H9 (cell line): Measurements from ENCODE around the gene TCTA. TPM values are rescaled to one million over a fixed set of nuclear protein-coding genes. Genes with fewer than 3 reads are reported as not detected.

Source experiments
- DNase-seq: peaks from one replicate; pipeline ENCODE4 v3.0.0-alpha.2; 2017
- H2AFZ ChIP-seq: one replicate; pipeline ENCODE4 v1.6.1; 2013; ENCODE audit warnings: mild to moderate bottlenecking, low read length, control low read depth, moderate library complexity
- H2AK5ac ChIP-seq: 2 replicates; pipeline ENCODE4 v1.6.1; 2013; ENCODE audit warnings: low read length, control low read depth, mixed read lengths; ENCODE audit not compliant: insufficient read length
- H2BK120ac ChIP-seq: one replicate; pipeline ENCODE4 v1.6.1; 2013; ENCODE audit warnings: low read depth, mild to moderate bottlenecking, low read length, control low read depth, inconsistent platforms; ENCODE audit not compliant: poor library complexity, severe bottlenecking
- H2BK12ac ChIP-seq: 2 replicates; pipeline ENCODE4 v1.6.1; 2013; ENCODE audit warnings: low read length, control low read depth, mixed read lengths, low read depth; ENCODE audit not compliant: insufficient read length
- H2BK15ac ChIP-seq: 2 replicates; pipeline ENCODE4 v1.6.1; 2013; ENCODE audit warnings: low read depth, low read length, control low read depth
- H2BK20ac ChIP-seq: one replicate; pipeline ENCODE4 v1.6.1; 2013; ENCODE audit warnings: low read depth, mild to moderate bottlenecking, low read length, control low read depth, inconsistent platforms; ENCODE audit not compliant: poor library complexity, severe bottlenecking
- H2BK5ac ChIP-seq: 2 replicates; pipeline ENCODE4 v1.6.1; 2013; ENCODE audit warnings: low read length, control low read depth, mixed read lengths; ENCODE audit not compliant: insufficient read length
- H3K14ac ChIP-seq: 2 replicates; pipeline ENCODE4 v1.6.1; 2013; ENCODE audit warnings: low read length, control low read depth; ENCODE audit not compliant: insufficient read depth
- H3K18ac ChIP-seq: 2 replicates; pipeline ENCODE4 v1.6.1; 2013; ENCODE audit warnings: low read depth, mild to moderate bottlenecking, mixed read lengths, low read length, control low read depth; ENCODE audit not compliant: insufficient read length
- H3K23ac ChIP-seq: 2 replicates; pipeline ENCODE4 v1.6.1; 2013; ENCODE audit warnings: low read length, control low read depth, mixed read lengths, low read depth; ENCODE audit not compliant: insufficient read length
- H3K23me2 ChIP-seq: 2 replicates; pipeline ENCODE4 v1.6.1; 2013; ENCODE audit warnings: low read depth, mild to moderate bottlenecking, mixed read lengths, low read length, control low read depth; ENCODE audit not compliant: insufficient read length, poor library complexity, severe bottlenecking
- H3K27ac ChIP-seq: 2 replicates; pipeline ENCODE4 v1.5.1; 2013; ENCODE audit warnings: low read length, control low read depth, mixed read lengths, low read depth; ENCODE audit not compliant: insufficient read length
- H3K27me3 ChIP-seq: 2 replicates; pipeline ENCODE4 v1.6.1; 2013; ENCODE audit warnings: low read length, control low read depth, inconsistent platforms; ENCODE audit not compliant: insufficient read depth
- H3K4ac ChIP-seq: 2 replicates; pipeline ENCODE4 v1.6.1; 2013; ENCODE audit warnings: low read depth, mild to moderate bottlenecking, control low read depth, inconsistent platforms, low read length, moderate library complexity
- H3K4me1 ChIP-seq: 2 replicates; pipeline ENCODE4 v1.6.1; 2013; ENCODE audit warnings: low read length, control low read depth, inconsistent platforms; ENCODE audit not compliant: insufficient read depth
- H3K4me2 ChIP-seq: 2 replicates; pipeline ENCODE4 v1.6.1; 2013; ENCODE audit warnings: low read length, control low read depth, mixed read lengths; ENCODE audit not compliant: insufficient read length, insufficient read depth
- H3K56ac ChIP-seq: 2 replicates; pipeline ENCODE4 v1.6.1; 2013; ENCODE audit warnings: low read depth, mild to moderate bottlenecking, mixed read lengths, low read length, control low read depth; ENCODE audit not compliant: insufficient read length
- H3K79me1 ChIP-seq: 2 replicates; pipeline ENCODE4 v1.6.1; 2013; ENCODE audit warnings: low read depth, mild to moderate bottlenecking, moderate library complexity, low read length, control low read depth, inconsistent platforms; ENCODE audit not compliant: insufficient read depth, poor library complexity, severe bottlenecking
- H3K79me2 ChIP-seq: 2 replicates; pipeline ENCODE4 v1.6.1; 2013; ENCODE audit warnings: low read length, control low read depth, inconsistent platforms; ENCODE audit not compliant: insufficient read depth
- H3K9ac ChIP-seq: 2 replicates; pipeline ENCODE4 v1.6.1; 2013; ENCODE audit warnings: low read length, control low read depth, mixed read lengths; ENCODE audit not compliant: insufficient read length; ENCODE audit errors: extremely low read depth
- H3K9me3 ChIP-seq: one replicate; pipeline ENCODE4 v1.6.1; 2013; ENCODE audit warnings: low read depth, low read length, inconsistent platforms; ENCODE audit not compliant: control insufficient read depth
- H3T11ph ChIP-seq: one replicate; pipeline ENCODE4 v1.6.1; 2013; ENCODE audit warnings: mild to moderate bottlenecking, low read length, control low read depth, inconsistent platforms
- H4K20me1 ChIP-seq: one replicate; pipeline ENCODE4 v1.6.1; 2013; ENCODE audit not compliant: control insufficient read depth, insufficient read length, insufficient read depth
- H4K5ac ChIP-seq: 2 replicates; pipeline ENCODE4 v1.6.1; 2013; ENCODE audit warnings: low read depth, mild to moderate bottlenecking, mixed read lengths, low read length, control low read depth; ENCODE audit not compliant: insufficient read length
- H4K8ac ChIP-seq: replicated peaks from 2 replicates; pipeline ENCODE4 v1.6.1; 2013; ENCODE audit warnings: low read length, control low read depth, mixed read lengths, low read depth; ENCODE audit not compliant: insufficient read length
- H4K91ac ChIP-seq: 2 replicates; pipeline ENCODE4 v1.6.1; 2013; ENCODE audit warnings: low read depth, mild to moderate bottlenecking, moderate library complexity, mixed read lengths, low read length, control low read depth; ENCODE audit not compliant: insufficient read length
- H3K27ac Mint-ChIP-seq, 3 experiments: 2 replicates in 2 of 3; 3 replicates in 1 of 3; pipeline ENCODE4 v1.8.0; 2020 to 2021; ENCODE audit warnings: mixed read lengths in 3 of 3, mild to moderate bottlenecking in 1 of 3, moderate library complexity in 1 of 3
- H3K27me3 Mint-ChIP-seq: 2 replicates; pipeline ENCODE4 v1.8.0; 2021; ENCODE audit warnings: low read depth, mild to moderate bottlenecking, moderate library complexity, mixed read lengths
- H3K36me3 Mint-ChIP-seq, 3 experiments: 2 replicates in 2 of 3; 3 replicates in 1 of 3; pipeline ENCODE4 v1.8.0; 2020 to 2021; ENCODE audit warnings: low read depth in 3 of 3, mixed read lengths in 3 of 3; ENCODE audit not compliant: insufficient read depth in 1 of 3
- H3K4me1 Mint-ChIP-seq, 2 experiments: 2 replicates each; pipeline ENCODE4 v1.8.0; 2020; ENCODE audit warnings: mixed read lengths in 2 of 2
- H3K4me3 Mint-ChIP-seq, 2 experiments: 2 replicates in 1 of 2; 3 replicates in 1 of 2; pipeline ENCODE4 v1.8.0; 2020 to 2021; ENCODE audit warnings: mild to moderate bottlenecking in 2 of 2, mixed read lengths in 2 of 2, moderate library complexity in 1 of 2
- H3K9me3 Mint-ChIP-seq, 2 experiments: 2 replicates in 1 of 2; 3 replicates in 1 of 2; pipeline ENCODE4 v1.8.0; 2020; ENCODE audit warnings: mild to moderate bottlenecking in 2 of 2, mixed read lengths in 2 of 2, moderate library complexity in 1 of 2
- WGBS: extraction: QIAGEN DNeasy Blood & Tissue Kit; methylation state at CpG from one replicate; pipeline ENCODE4 v1.1.7; 2013; ENCODE audit warnings: missing lambda C conversion rate, low lambda C conversion rate, mixed read lengths; ENCODE audit not compliant: insufficient read length; ENCODE audit errors: extremely low coverage; 5-methylcytosine and 5-hydroxymethylcytosine counted together
- long read RNA-seq: library from polyadenylated mRNA; unstranded; transcript quantifications from one replicate; pipeline ENCODE4 v2.0.0, GENCODE V29; 2020
- total RNA-seq: library from RNA; stranded (reverse); gene quantifications from 2 replicates; pipeline ENCODE4 v1.2.1, GENCODE V29; 2021
- TF ChIP-seq, protein P1 (sequence below): fragments of 200-600 bp; sonication (generic); conservative IDR thresholded peaks from 3 replicates; pipeline ENCODE4 v1.8.0; 2021; ENCODE audit warnings: antibody characterized with exemption, mild to moderate bottlenecking

Gene TCTA, protein sequence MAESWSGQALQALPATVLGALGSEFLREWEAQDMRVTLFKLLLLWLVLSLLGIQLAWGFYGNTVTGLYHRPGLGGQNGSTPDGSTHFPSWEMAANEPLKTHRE
- total RNA-seq = 11.2 and 12.2 TPM in 2 replicates
- long read RNA-seq, transcript TCTA-201 (3 exons, 2,146 nt) = major isoform, 32 of 35 reads
- long read RNA-seq, partial matches to known transcripts = 0 of 35 reads
- long read RNA-seq, other reads (novel, unspliced or antisense) = 3 of 35 reads

DNA sequence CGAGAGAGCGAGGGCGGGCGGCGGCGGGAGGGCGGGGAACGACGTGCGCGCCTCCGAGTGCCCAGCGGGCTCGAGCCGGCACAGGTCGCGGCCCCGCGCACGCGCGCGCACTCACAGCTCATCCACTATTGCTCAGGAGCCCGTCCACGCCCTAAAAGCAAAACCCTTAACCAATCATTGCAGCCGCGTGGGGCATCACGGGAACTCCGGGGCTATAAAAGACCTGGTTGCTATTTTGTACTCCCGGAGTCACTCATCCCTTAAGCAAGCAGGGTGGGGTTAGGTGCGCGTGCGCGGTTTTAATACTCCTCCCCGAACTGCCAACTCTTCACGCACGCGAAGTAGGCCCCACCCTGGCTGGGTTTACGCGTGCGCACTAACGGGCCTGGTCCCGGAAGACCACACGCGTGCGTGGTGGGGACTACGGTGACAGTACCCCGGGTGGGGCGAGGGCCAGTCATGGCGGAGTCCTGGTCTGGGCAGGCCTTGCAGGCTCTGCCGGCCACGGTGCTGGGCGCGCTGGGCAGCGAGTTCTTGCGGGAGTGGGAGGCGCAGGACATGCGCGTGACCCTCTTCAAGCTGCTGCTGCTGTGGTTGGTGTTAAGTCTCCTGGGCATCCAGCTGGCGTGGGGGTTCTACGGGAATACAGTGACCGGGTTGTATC is at the start of gene TCTA, which contains the start of gene RHOA:
TSS of gene TCTA (plus strand) at position 456 of the 664 bp plus-strand sequence. CDS start at position 460, 4 bp downstream.
TSS of gene RHOA (minus strand) at position 9 of the 664 bp plus-strand sequence. CDS start 36,387 bp downstream, outside the sequence.
- H2BK120ac ChIP-seq = no peak within 1 kb of the TSS
- no peak within 1 kb of the TSS for H2BK20ac ChIP-seq
- H3K79me2 ChIP-seq = peaks cover 37% of the 10 kb centered on the region; the same call in 1 of the 2 replicates

More for the DNA sequence above, at the start of gene TCTA, which contains the start of gene RHOA:
- H3K36me3 Mint-ChIP-seq = peaks cover 4 to 25% (median 14%) of the 10 kb centered on the region in 3 experiments; a peak in 5 of 7 replicates
- Histone ChIP-seq H3K18ac (peak within 1 kb of the TSS; percentile 94), H2AK5ac (no peak within 1 kb of the TSS), H2AFZ (no peak within 1 kb of the TSS), H3K14ac (peak within 1 kb of the TSS; percentile 98), H2BK12ac (no peak within 1 kb of the TSS), H2BK5ac (no peak within 1 kb of the TSS), H3K4me2 (peak within 1 kb of the TSS; percentile 84), H3K9me3 (no peaks in the 10 kb centered on the region), H3K27me3 (no peaks in the 10 kb centered on the region), H4K8ac (no peak within 1 kb of the TSS), H3K79me1 (no peaks in the 10 kb centered on the region), H3K56ac (no peak within 1 kb of the TSS), H2BK15ac (no peak within 1 kb of the TSS), H3K4me1 (no peaks in the 10 kb centered on the region), H3K9ac (peak within 1 kb of the TSS; percentile 95), H3K23me2 (peaks cover 4% of the 10 kb centered on the region), H3K23ac (no peak within 1 kb of the TSS), H3T11ph (no peak within 1 kb of the TSS), H3K27ac (no peak within 1 kb of the TSS), H3K4ac (no peak within 1 kb of the TSS), H4K5ac (no peak within 1 kb of the TSS), H4K91ac (no peak within 1 kb of the TSS), H4K20me1 (no peaks in the 10 kb centered on the region)
- peaks cover 27 to 36% of the 10 kb centered on the region in 2 experiments for H3K4me1 Mint-ChIP-seq
- DNase-seq = peak; percentile 98
- H3K27ac Mint-ChIP-seq = peak within 1 kb of the TSS; percentile 97
- no peaks in the 10 kb centered on the region for H3K27me3 Mint-ChIP-seq
- WGBS = no CpG with 5 or more reads among the region's 62 CpGs
- H3K4me3 Mint-ChIP-seq = peak within 1 kb of the TSS; percentile 93 to 94
- TF ChIP-seq, protein P1, sequence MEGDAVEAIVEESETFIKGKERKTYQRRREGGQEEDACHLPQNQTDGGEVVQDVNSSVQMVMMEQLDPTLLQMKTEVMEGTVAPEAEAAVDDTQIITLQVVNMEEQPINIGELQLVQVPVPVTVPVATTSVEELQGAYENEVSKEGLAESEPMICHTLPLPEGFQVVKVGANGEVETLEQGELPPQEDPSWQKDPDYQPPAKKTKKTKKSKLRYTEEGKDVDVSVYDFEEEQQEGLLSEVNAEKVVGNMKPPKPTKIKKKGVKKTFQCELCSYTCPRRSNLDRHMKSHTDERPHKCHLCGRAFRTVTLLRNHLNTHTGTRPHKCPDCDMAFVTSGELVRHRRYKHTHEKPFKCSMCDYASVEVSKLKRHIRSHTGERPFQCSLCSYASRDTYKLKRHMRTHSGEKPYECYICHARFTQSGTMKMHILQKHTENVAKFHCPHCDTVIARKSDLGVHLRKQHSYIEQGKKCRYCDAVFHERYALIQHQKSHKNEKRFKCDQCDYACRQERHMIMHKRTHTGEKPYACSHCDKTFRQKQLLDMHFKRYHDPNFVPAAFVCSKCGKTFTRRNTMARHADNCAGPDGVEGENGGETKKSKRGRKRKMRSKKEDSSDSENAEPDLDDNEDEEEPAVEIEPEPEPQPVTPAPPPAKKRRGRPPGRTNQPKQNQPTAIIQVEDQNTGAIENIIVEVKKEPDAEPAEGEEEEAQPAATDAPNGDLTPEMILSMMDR = no peak
- no peaks in the 10 kb centered on the region; a peak in 1 of 5 replicates for H3K9me3 Mint-ChIP-seq
